ENCODE measurements around the gene ABL2.

ABL2 gene

GRCh38 chr1:179156708-179157107 is 72.8 kb downstream of the ABL2 start:
- no peak for DNase-seq (ENCODE audit: low read depth)
- TF ChIP-seq CTCF (IDR thresholded peaks at IDR 0.05; ENCODE audit: low read length, missing control alignments) = no peak
- H3K4me3 ChIP-seq (replicated peaks; ENCODE audit: low read depth, low read length) = no peak overlapping the region

GRCh38 chr1:179156026-179156425 is 73.5 kb downstream of the ABL2 start:
- no peak for DNase-seq (ENCODE audit: low read depth)
- H3K4me3 ChIP-seq (replicated peaks; ENCODE audit: low read depth, low read length) = no peak overlapping the region
- TF ChIP-seq CTCF (IDR thresholded peaks at IDR 0.05; ENCODE audit: low read length, missing control alignments) = no peak

DNA sequence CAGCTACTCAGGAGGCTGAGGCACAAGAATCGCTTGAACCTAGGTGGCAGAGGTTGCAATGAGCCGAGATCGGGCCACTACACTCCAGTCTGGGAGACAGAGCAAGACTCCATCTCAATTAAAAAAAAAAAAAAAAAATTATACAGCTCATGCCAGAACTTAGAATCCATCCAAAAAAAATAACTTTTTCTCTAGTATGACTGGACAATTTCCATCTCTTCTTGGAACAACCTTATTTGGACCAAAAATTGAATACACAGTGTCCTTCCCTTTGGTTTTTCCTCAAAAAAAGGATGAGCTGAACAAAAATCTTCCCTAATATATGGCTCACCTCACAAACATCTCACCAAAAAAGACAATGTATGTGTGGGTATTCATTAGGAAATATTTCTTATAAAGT is 73.9 kb downstream of the ABL2 start:
- no peak for DNase-seq (ENCODE audit: low read depth)
- no peak for TF ChIP-seq CTCF (IDR thresholded peaks at IDR 0.05; ENCODE audit: low read length, missing control alignments)

GRCh38 chr1:179154437-179154836 is 75.0 kb downstream of the ABL2 start:
- no peak overlapping the region for H3K4me3 ChIP-seq (replicated peaks; ENCODE audit: low read depth, low read length)
- TF ChIP-seq CTCF (IDR thresholded peaks at IDR 0.05; ENCODE audit: low read length, missing control alignments) = no peak
- no peak for DNase-seq (ENCODE audit: low read depth)

More for the DNA sequence above, 73.9 kb downstream of the ABL2 start:
- no peak overlapping the region for H3K4me3 ChIP-seq (replicated peaks; ENCODE audit: low read depth, low read length)

DNA sequence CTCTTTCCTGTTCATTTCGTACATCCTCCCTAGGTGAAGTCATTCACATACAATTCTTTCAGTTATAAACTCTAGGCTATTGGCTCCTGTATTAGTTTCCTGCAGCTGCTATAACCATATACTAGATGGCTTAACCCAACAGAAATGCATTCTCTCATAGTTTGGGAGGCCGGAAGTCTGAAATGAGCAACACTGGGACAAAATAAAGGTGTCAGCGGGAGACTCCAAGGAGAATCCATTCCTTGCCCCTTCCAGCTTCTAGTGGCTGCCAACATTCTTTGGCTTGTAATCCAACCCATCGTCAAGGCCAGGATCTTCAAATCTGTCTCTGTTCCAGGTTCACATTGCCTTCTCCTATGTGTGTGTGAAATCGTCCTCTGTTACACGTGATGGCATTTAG is 76.3 kb downstream of the ABL2 start:
- no peak overlapping the region for H3K4me3 ChIP-seq (replicated peaks; ENCODE audit: low read depth, low read length)
- DNase-seq (ENCODE audit: low read depth) = no peak
- no peak for TF ChIP-seq CTCF (IDR thresholded peaks at IDR 0.05; ENCODE audit: low read length, missing control alignments)

DNA sequence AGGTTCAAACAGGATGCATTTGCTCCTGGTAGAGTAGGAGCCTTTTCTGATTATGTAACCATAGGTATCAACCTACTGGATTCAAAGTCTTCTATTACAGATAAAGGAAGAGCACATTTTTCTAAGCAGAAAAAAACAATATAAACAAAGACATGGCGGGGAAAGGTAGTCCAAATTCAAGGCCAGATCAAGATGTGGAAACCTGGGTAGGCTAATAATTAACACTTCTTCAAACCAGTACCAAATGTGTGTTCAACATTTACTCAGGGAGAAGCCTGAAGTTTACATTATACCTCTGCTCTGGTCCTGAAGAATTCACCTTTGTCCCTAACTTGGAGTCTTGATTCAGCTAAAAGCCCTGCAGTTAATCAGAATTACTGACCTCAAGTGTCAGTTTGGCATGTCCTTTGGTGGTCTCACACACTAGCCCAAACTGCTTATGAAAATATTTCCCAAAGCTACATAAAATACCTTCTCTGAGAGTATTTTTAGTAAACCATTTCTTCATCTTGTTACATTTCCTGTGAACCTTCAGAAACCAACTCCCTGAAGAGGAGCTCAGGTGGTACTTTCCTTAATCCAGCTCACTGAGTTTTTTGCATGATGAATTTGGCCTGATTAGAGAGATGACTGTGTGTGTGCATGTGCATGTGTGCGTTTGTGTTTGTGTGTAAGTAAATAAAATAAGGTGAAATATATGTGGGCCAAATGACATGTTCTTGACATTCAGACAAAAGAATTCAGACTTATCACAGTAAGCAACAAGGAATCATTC is 77.4 kb downstream of the ABL2 start:
- DNase-seq (ENCODE audit: low read depth) = no peak
- TF ChIP-seq CTCF (IDR thresholded peaks at IDR 0.05; ENCODE audit: low read length, missing control alignments) = no peak
- no peak overlapping the region for H3K4me3 ChIP-seq (replicated peaks; ENCODE audit: low read depth, low read length)

GRCh38 chr1:179146911-179147310 is 82.6 kb downstream of the ABL2 start:
- DNase-seq (ENCODE audit: low read depth) = no peak
- no peak for TF ChIP-seq CTCF (IDR thresholded peaks at IDR 0.05; ENCODE audit: low read length, missing control alignments)

More at GRCh38 chr1:179146911-179147310, 82.6 kb downstream of the ABL2 start:
- H3K4me3 ChIP-seq (replicated peaks; ENCODE audit: low read depth, low read length) = no peak overlapping the region

Measured in fibroblast of pulmonary artery (primary cell).